NCI-H1048 (cell line): ENCODE results near the gene GUK1.
A peak's percentile ranks its signal among the peaks of the same experiment; 100 is the strongest.

Experiments
- DNase-seq: peaks from one replicate; lab custom pipeline; 2025; lab: John Stamatoyannopoulos, UW

GUK1 gene, protein sequence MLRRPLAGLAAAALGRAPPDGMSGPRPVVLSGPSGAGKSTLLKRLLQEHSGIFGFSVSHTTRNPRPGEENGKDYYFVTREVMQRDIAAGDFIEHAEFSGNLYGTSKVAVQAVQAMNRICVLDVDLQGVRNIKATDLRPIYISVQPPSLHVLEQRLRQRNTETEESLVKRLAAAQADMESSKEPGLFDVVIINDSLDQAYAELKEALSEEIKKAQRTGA

GRCh38 chr1:228139931-228140723 lies at the start of gene GUK1:
TSS of gene GUK1 (plus strand) at chr1:228140279. CDS start at chr1:228140303, 24 bp downstream.
- DNase-seq, result peak; percentile 100

- no peak for DNase-seq
Measured at GRCh38 chr1:228090613-228091081, 49.4 kb upstream of the GUK1 start.

DNA sequence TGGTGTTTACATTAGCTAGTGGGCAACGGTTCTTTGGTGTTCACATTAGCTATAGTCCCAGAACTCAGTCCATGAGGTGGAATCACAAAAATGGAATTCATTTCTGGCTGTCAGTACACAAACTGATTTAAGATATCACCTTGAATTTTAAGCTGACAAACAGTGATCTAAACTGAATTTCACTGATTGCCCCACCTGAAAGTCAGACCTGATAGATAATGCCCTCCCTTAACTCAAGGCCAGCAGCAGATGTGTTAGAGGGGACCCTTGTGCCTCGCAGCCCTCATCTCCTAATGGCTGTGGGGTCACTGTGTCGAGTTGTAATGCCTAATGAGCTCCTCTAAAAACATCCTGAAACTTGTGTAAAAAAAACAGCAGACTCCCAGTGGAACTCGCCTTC lies 49.0 kb upstream of the GUK1 start:
- no peak for DNase-seq

DNA sequence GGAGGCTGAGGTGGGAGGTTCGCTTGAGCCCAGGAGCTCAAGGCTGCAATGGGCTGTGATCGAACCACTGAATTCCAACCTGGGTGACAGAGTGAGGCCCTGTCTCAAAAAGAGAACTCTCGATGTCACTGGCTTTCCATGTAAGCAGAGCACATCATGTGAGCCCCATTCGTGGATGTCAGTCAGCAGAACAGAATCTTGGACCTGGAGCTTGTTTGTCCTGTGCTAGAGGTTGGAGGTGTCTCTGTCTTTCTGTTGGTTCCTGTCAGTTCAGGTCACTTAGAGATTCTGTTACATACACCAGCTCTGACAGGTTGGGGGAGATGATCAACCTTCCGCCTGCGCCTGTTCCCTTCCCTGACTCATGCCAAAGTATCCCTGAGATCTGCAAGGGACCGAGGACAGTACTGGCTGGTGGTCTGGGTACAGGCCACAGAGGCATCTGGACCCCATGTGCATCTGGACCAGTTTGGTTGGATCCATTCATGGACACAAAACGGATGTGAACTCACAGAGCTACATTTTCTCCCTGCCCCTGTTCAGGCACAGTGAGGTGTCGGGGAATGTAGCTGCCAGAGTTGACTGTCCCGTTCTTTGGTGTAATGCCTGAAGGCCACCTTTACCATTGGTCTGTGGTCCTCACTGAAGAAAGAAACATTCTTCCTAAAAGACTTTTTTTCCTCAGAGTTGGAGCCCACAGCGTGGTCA lies 47.6 kb upstream of the GUK1 start:
- DNase-seq, result no peak

DNA sequence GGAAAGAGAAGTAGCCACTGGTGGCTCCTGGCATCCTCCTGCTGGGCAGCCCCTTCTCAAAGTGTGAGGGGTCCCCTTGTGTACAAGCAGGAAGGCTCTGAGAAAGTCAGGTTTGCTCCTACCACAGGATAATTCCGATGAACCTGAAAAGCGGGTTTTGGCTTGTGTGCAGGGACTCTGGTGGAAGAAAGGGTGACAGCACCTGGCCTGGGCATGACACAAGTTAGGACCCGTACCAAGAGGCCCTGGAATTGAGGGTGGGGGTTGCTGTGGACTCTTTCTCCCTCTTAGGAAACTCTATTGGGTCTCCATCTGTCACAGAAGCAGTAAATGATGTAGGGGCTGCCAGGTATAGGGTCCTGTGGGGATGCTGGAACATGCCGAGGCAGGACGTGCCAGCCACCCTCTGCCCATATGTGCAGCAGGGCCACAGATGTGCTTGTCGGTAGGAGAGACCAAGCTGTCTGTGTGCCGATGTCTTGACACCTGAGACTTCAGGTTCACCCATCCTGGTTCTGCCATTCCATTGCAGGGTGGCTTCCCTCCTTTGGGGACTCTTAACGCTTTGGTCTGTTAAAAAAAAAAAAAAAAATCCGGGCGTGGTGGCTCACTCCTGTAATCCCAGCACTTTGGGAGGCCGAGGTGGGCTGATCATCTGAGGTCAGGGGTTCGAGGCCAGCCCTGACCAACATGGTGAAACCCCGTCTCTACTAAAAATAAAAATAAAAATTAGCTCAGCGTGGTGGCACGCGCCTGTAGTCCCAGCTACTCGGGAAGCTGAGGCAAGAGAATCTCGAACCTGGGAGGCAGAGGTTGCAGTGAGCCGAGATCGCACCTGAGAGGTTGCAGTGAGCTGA lies 46.8 kb upstream of the GUK1 start:
- DNase-seq, result no peak

GRCh38 chr1:228094432-228095016 lies 45.6 kb upstream of the GUK1 start:
- DNase-seq, result no peak

GRCh38 chr1:228095161-228095560 lies 44.9 kb upstream of the GUK1 start:
- no peak for DNase-seq

DNA sequence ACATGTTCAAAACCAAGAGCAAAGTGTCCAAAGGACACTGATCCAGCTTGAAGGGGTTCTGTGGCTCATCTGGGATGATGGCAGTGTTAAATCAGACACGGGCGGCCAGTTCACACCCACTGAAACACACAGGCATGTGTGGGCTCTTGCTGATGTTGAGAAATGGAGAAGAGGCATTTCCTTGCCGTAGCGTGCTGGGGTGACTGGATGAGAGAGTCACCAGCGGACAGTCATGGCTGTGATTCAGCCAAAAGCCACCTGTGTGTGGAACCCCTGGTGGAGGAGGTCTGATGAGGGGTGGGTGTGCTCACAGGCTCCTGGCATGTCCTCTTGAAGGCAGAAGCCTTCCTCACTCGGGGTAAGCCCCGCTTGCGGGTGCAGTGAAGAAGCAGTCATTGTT lies 44.1 kb upstream of the GUK1 start:
- DNase-seq, result no peak

GRCh38 chr1:228096416-228097332 lies 43.4 kb upstream of the GUK1 start:
- no peak for DNase-seq

GRCh38 chr1:228097333-228098081 lies 42.6 kb upstream of the GUK1 start:
- no peak for DNase-seq

DNA sequence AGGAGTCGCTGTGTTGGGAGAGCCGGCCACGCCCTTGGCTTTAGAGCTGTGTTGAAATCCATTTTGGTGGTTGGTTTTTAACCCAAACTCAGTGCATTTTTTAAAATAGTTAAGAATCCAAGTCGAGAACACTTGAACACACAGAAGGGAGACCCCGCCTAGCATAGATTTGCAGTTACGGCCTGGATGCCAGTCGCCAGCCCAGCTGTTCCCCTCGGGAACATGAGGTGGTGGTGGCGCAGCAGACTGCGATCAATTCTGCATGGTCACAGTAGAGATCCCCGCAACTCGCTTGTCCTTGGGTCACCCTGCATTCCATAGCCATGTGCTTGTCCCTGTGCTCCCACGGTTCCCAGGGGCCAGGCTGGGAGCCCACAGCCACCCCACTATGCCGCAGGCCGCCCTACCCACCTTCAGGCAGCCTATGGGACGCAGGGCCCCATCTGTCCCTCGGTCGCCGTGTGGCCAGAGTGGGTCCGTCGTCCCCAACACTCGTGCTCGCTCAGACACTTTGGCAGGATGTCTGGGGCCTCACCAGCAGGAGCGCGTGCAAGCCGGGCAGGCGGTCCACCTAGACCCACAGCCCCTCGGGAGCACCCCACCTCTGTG lies 41.7 kb upstream of the GUK1 start:
- DNase-seq, result no peak

DNA sequence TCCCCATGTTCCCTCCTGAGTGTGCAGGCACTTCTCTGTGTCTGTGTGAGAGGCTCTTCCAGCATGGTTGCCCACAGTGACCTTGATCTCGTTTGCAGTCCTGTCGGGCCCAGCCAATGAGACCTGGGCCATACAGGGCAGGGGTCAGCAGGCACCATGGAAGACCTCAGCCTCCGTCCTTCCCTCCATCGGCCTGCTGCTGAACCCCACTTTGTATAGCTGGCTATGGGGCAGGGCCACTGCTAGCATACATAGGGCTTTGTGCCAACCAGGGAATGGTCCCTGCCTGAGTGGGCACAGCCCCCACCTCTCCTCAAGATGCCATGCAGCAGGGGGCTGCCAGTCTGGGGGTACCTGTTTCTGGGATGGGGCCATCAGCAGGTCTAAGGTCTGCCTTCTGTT lies 40.7 kb upstream of the GUK1 start:
- no peak for DNase-seq

DNA sequence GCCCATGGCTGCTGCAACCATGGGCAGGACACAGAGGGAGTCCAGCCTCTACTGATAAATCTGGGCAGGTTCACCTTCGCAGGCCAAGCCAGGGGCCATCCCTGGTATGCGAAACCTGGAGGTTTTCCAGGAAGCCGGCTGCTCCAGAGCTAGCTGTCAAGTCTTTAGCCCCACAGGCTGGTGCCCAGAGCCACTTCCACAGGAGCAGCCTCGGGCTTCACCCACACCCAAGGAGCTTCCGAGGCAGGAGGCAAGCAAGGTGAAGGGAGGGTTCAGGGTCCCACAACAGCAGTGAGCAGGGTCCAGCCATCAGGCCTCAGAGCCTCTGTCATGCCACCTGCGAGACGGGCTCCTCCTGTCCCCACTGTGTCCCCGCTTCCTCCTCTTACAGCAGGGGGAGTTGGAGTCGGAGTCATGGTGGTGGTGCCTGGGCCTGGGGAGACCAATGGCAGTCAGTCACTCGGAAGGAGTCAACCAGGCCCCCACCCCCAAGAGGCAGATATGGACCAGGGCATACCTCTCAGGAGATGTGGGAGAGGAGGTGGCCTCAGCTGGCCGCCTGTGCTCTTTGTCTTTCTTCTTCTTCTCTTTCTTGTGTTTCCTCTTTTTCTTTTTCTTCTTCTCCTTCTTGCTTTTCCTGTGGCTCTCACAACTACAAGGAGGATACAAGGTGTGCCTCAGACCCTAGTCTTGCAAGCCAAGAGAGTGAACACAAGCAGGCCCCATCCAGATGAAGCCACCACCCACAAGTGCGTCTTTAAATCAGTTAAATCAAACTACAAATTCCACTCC lies 39.1 kb upstream of the GUK1 start:
- DNase-seq, result no peak

DNA sequence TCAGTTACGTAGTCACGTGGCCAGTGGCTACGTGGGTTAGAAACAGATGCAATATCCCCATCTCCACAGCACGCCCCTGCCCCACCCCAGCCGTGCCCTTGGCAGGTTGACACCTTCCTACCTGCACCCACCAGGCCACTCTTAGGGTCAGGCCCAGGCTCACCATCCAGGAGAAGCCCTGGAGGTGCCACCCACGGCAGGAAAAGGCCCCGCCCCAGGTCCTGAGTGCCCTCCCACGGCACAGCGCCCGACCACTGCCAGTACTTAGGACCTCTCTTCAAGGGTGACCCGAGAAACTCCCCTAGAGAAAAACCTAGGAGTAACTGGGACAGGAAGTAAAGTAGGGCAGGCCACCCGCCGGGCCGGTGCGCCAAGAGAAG lies 38.5 kb upstream of the GUK1 start:
- no peak for DNase-seq

DNA sequence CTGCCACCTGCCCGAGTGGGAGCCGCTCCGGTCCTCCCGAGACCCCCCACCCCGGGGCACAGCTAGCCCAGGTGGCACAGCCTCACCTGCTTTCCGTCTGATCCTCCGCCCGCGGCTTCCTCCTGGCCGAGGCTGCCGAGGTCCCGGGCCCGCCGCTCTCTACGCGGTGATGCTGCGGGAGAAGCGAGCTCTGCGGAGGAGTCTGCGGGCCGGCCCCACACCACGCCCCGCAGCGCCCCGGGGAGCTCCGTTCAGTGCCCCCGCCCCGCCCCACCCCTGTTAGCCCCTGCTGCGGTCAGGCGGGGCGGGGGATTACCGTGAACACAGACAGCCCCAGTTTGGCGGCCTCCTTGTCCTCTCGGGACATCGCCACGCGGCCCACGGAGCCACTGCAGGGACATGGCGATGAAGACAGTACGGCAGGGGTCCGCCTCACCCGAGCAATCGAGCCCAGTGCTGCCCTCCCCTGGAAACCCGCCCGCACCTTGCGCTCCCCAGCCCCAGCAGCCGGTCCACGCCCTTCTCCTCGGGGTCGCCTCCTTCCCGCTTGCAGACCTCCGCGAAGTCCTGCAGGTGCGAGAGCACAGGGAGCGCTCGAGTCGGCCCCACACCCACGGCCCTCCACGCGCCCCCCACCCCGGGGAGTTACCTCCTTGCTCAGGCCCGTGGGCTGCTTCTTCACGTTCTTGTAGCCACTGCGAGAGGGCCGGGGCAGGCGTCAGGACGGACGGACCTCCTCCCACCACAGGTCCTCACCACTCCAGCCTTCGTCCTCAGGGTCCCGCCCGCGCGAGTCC lies 37.9 kb upstream of the GUK1 start:
- DNase-seq, result no peak

DNA sequence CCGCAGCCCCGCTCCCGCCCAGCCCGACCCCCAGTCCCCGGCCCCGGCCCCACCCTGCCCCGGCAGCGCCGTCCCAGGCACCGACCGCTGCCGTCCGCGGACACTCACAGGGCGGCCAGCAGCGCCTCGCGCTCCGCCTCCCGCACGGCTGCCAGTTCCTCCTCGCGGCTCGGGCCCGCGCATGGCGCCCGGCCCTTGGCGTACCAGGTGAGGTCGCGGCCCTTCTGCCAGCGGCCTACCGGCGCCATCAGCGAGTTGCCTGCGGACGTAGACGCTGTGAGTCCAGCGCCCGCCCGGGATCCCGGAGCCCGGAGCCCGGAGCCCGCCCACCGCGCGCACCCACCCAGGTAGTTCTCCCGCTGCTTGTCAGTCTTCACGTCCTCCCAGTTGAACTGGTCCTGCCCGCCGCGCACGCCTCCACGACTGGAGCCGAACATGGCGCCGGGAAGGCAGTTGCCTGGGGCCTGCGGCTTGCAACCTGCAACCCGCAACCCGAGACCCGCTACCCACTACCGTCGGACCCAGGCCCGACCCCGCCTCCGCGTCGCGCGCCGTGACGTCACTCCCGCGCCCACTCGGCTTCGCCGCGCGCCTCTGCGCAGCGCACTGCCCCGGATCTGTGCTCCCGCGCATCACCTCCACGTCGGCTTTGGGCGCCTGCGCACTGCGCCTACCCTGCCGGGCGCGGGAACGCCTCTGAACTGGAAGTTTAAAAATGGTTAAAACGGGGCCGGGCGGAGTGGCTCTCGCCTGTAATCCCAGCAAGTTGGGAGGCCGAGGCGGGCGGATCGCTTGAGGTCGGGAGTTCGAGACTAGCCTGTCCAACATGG lies 37.1 kb upstream of the GUK1 start, which contains the start of gene C1orf35:
Gene C1orf35 (minus strand): TSS at position 535 of the 830 bp plus-strand sequence. CDS start 98 bp downstream, at position 437.
- peak; percentile 99 for DNase-seq
